ENCODE data around the gene KCNK10.

GRCh38 chr14:88312257-88312656 is 10.8 kb downstream of the KCNK10 start:
- TF ChIP-seq CTCF (IDR thresholded peaks at IDR 0.05 in 4 of 5, conservative IDR thresholded peaks at IDR 0.05 in 1 of 5), result no peak
- TF ChIP-seq POLR2A (IDR thresholded peaks at IDR 0.05), result no peak

Data from gastrocnemius medialis (tissue), 4 donors.